Kidney (tissue), 14 donors: ENCODE data around the gene CFAP74. TPM values are rescaled to one million over a fixed set of nuclear protein-coding genes. Genes with fewer than 3 reads are reported as not detected.
A peak's percentile ranks its signal among the peaks of the same experiment; 100 is the strongest.

Experiments used
- DNase-seq, 5 donors: peaks; one replicate each; pipeline ENCODE4 v3.0.0-alpha.2; 2013 to 2020
- FAIRE-seq: peaks from 2 replicates; lab custom pipeline; 2012; peaks lifted over from hg19 to GRCh38; lab: Jason Lieb, UNC
- H3K27ac ChIP-seq, 2 donors: one replicate each; pipeline ENCODE4 v1.7.0; 2013; ENCODE audit warnings: low read depth in 2 of 2, low read length in 2 of 2, inconsistent platforms in 1 of 2
- H3K27me3 ChIP-seq: one replicate; pipeline ENCODE4 v1.7.1; 2013; ENCODE audit warnings: low read length, inconsistent platforms; ENCODE audit not compliant: control insufficient read depth, insufficient read depth
- H3K36me3 ChIP-seq, 3 donors: one replicate each; pipeline versions ENCODE4 v1.7.0 to v1.7.1; 2013; ENCODE audit warnings: low read length in 3 of 3, control low read depth in 1 of 3, inconsistent platforms in 1 of 3; ENCODE audit not compliant: insufficient read depth in 3 of 3, control insufficient read depth in 2 of 3
- H3K4me1 ChIP-seq, 3 donors: one replicate each; pipeline versions ENCODE4 v1.7.0 to v1.7.1; 2013; ENCODE audit warnings: low read length in 3 of 3, inconsistent platforms in 1 of 3, low read depth in 1 of 3; ENCODE audit not compliant: control insufficient read depth in 2 of 3, insufficient read depth in 2 of 3
- H3K4me3 ChIP-seq, 3 donors: one replicate each; pipeline versions ENCODE4 v1.7.0 to v1.8.1; 2013; ENCODE audit warnings: low read length in 3 of 3, control low read depth in 1 of 3, inconsistent platforms in 1 of 3
- H3K9ac ChIP-seq, 3 donors: one replicate each; pipeline versions ENCODE4 v1.7.0 to v1.7.1; 2013; ENCODE audit warnings: low read length in 3 of 3, control low read depth in 1 of 3, inconsistent platforms in 1 of 3
- H3K9me3 ChIP-seq, 3 donors: one replicate each; pipeline versions ENCODE4 v1.7.0 to v1.7.1; 2013; ENCODE audit warnings: low read length in 3 of 3, control low read depth in 1 of 3, inconsistent platforms in 1 of 3; ENCODE audit not compliant: control insufficient read depth in 2 of 3, insufficient read depth in 1 of 3
- intact Hi-C: fragments of 100-400 bp; cut with DNase I; formaldehyde crosslinking; loops from one replicate; pipeline ENCODE4 v1.11.1; 2022
- polyA plus RNA-seq: library from polyadenylated mRNA; stranded (reverse); fragments of 350-450 nt; fragmentation: Illumina TruSeq; extraction: RNeasy Lipid Tissue Mini Kit (QIAGEN cat#74804); gene quantifications from one replicate; pipeline ENCODE4 v1.2.3, GENCODE V29; 2014; ENCODE audit warnings: low read depth, low replicate concordance; ENCODE audit not compliant: insufficient read depth
- total RNA-seq: library from RNA; stranded (reverse); fragmentation: NEBNext Ultra II Directional; extraction: Animal tissue kit (Norgen Biotek cat#: 25700); gene quantifications from one replicate; pipeline ENCODE4 v1.2.1, GENCODE V29; 2021
- TF ChIP-seq, protein P1 (sequence below): IDR thresholded peaks from 3 replicates; pipeline ENCODE4 v1.5.1; 2012; ENCODE audit warnings: mild to moderate bottlenecking, moderate library complexity, borderline replicate concordance; ENCODE audit not compliant: insufficient read depth; ENCODE audit errors: extremely low read depth
- donor health status: control.
- donor health status: control.
- donor health status: control.
- donor health status: control.
- donor health status: control.
- donor health status: DM: yes; HTN: yes; CAD: no.
- donor health status: Normal renal cell carcinoma (clear cell type).

CFAP74 gene
- total and polyA plus RNA-seq, 2 donors from 2014 or later: not detected

DNA sequence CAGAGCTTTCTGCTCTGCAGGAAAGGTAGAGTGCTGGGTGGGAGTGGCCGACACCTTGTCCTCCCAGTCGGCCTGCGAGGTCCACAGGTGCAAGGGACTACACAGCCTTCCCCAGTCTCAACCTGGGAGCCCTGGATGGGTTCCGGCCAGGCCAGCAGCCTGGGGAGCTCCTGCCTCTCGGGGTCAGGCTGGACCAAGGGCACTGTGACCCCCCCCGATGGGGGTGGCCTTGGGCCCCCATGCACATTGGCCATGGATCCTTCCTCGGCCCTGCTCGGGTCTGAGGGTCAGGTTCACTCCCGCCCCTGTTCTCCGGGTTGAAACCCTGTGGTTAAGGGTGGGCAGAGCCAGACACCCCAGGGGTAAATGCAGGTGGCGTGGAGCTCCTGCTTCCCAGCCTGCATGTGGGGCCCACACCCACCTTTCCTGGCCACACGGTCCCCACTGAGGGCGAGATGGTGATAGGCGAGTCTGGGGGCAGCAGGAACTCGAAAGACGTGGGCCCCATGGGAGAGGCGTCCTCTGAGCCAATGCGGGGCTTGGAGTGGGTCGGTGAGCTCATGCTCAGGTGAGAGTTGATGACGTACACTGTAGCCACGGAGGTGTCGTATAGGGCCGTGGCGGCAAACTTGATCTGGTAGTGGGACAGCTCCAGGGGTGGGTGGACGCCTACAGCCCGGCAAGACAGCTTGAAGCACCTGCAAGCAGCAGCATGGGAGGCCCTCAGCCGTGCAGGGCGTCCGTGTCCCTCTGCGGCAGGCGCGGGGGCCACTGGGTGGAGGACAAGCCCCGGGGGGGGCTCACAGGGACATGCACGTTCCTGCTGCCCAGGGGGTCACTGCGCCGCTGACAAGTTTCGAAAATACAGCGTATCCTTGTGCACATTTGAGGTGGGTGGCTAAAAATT lies 73.7 kb downstream of the CFAP74 start:
- no peak overlapping the region for H3K4me3 ChIP-seq
- intact Hi-C loops: no loop called here
- no peak for FAIRE-seq
- H3K36me3 ChIP-seq: no peaks in the 10 kb centered on the region
- no peaks in the 10 kb centered on the region for H3K9me3 ChIP-seq
- H3K27me3 ChIP-seq: no peaks in the 10 kb centered on the region
- H3K27ac ChIP-seq: no peak overlapping the region
- H3K4me1 ChIP-seq: no peaks in the 10 kb centered on the region
- TF ChIP-seq, protein P1, sequence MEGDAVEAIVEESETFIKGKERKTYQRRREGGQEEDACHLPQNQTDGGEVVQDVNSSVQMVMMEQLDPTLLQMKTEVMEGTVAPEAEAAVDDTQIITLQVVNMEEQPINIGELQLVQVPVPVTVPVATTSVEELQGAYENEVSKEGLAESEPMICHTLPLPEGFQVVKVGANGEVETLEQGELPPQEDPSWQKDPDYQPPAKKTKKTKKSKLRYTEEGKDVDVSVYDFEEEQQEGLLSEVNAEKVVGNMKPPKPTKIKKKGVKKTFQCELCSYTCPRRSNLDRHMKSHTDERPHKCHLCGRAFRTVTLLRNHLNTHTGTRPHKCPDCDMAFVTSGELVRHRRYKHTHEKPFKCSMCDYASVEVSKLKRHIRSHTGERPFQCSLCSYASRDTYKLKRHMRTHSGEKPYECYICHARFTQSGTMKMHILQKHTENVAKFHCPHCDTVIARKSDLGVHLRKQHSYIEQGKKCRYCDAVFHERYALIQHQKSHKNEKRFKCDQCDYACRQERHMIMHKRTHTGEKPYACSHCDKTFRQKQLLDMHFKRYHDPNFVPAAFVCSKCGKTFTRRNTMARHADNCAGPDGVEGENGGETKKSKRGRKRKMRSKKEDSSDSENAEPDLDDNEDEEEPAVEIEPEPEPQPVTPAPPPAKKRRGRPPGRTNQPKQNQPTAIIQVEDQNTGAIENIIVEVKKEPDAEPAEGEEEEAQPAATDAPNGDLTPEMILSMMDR: no peak
- DNase-seq: peak in 3 of 5 donors; percentile 7 to 64 (median 32)
- no peak overlapping the region for H3K9ac ChIP-seq

DNA sequence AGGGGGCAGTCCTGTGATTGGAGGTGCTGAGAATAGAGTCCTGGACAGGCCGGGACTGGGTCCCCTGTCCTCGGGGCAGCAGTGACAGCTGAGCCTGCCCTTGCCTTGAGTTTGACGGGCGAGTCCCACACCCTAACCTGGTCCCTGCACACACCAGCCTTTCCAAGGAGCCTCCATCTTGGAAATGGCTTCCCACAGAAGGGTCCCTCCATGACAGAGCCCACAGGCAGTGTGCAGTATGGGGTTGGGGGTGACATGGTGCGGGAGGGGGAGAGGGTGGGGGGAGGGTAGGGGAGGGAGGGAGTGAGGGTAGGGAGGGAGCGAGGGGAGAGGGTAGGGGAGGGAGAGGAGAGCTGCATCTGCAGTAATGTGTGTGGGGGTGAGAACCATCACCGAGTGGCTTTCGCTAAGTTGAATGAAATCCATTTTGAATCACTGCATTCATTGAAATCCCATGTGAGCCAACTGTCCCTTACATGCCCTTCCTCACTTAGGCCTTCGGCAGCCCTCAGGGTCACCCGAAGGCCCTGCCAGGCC lies 74.4 kb downstream of the CFAP74 start:
- H3K4me1 ChIP-seq: no peaks in the 10 kb centered on the region
- no peaks in the 10 kb centered on the region for H3K27me3 ChIP-seq
- FAIRE-seq: no peak
- no peak overlapping the region for H3K4me3 ChIP-seq
- TF ChIP-seq, protein P1: no peak
- no peak overlapping the region for H3K27ac ChIP-seq
- H3K9ac ChIP-seq: no peak overlapping the region
- intact Hi-C loops: no loop called here
- H3K9me3 ChIP-seq: no peaks in the 10 kb centered on the region
- DNase-seq: no peak
- H3K36me3 ChIP-seq: no peaks in the 10 kb centered on the region

DNA sequence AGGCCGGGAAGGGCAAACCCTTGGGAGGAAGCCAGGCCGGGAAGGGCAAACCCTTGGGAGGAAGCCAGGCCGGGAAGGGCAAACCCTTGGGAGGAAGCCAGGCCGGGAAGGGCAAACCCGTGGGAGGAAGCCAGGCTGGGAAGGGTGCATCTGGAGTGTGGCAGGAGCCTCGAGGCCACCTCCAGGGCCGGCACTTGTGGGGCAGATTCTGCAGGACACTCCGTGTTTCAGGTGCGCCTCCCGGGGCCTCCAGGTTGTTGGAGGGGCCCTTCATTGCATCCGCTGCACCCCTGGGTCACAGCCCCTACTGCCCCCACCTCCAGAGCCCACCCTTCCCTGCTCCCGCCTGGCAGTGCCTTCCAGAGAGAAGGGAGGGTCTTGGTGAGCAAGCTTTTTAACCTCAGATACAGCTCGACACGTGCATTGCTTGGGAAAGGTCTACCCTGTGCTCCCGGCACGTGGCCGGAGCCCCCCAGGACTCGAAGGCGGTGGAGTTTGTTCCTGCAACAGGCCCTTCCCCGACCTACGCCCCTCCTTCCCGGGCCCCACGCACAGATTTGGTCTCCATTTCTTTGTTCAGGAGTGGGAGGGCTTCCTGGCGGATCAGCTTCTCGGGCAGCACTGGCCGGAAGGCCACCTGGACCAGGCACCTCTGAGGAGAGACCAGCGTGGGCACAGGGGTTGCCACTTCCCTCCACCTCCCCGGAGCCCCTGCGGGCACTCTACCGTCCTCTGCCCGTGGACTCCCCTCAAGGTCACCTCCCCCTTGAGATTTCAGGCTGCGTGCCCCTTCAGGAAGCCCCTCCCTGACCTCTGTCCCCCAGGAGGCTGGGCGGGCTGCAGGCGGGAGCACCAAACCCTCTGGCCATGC lies 75.1 kb downstream of the CFAP74 start:
- H3K27ac ChIP-seq: no peak overlapping the region
- FAIRE-seq: no peak
- H3K4me1 ChIP-seq: no peaks in the 10 kb centered on the region
- H3K9ac ChIP-seq: no peak overlapping the region
- no peaks in the 10 kb centered on the region for H3K27me3 ChIP-seq
- DNase-seq: peak in 2 of 5 donors; percentile 30 to 62
- TF ChIP-seq, protein P1: no peak
- no peaks in the 10 kb centered on the region for H3K36me3 ChIP-seq
- H3K9me3 ChIP-seq: no peaks in the 10 kb centered on the region
- H3K4me3 ChIP-seq: no peak overlapping the region
- intact Hi-C loops: no loop called here
